IPS-20b (cell line): ENCODE results near the gene NFASC.

Experiments used
- H3K27ac ChIP-seq: one replicate; pipeline ENCODE4 v1.5.1; 2013; ENCODE audit warnings: low read length
- H3K27me3 ChIP-seq: 2 replicates; pipeline ENCODE4 v1.6.1; 2013; ENCODE audit warnings: mild to moderate bottlenecking, low read length, inconsistent platforms; ENCODE audit not compliant: insufficient read depth
- H3K36me3 ChIP-seq: 2 replicates; pipeline ENCODE4 v1.6.1; 2013; ENCODE audit warnings: low read depth, mild to moderate bottlenecking, inconsistent platforms, low read length, moderate library complexity; ENCODE audit not compliant: insufficient read depth
- H3K4me1 ChIP-seq: 2 replicates; pipeline ENCODE4 v1.6.1; 2013; ENCODE audit warnings: mild to moderate bottlenecking, control low read depth, inconsistent platforms, low read length, moderate library complexity; ENCODE audit not compliant: insufficient read depth
- H3K4me3 ChIP-seq: 2 replicates; pipeline ENCODE4 v1.5.1; 2013; ENCODE audit warnings: mild to moderate bottlenecking, low read length, inconsistent platforms
- H3K9ac ChIP-seq: 2 replicates; pipeline ENCODE4 v1.6.1; 2013; ENCODE audit warnings: low read depth, mild to moderate bottlenecking, inconsistent platforms, low read length, moderate library complexity
- H3K9me3 ChIP-seq: 2 replicates; pipeline ENCODE4 v1.6.1; 2013; ENCODE audit warnings: mild to moderate bottlenecking, low read depth, low read length, inconsistent platforms; ENCODE audit not compliant: insufficient read depth

NFASC gene

DNA sequence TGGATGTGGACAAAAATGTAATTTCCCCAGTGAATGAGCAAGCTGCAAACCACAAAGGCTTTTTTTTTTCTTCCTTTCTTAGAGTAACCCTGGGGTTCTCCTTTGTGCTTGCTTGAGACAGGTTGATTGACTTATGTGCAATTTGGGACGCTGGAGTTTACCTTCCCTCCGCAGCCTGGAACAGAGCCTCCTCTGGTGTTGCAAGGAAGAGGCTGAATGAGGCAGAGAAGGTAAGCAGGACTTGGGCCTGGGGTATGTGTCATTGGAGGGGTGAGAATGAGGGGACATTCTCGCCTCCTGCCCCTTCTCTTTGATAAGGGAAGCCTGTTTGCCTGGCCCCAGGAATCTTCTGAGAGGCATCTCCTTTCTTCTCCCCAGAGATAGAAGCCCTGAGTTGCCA is 49.8 kb downstream of the NFASC start:
- Histone ChIP-seq H3K4me3 (no peak overlapping the region), H3K9me3 (no peaks in the 10 kb centered on the region), H3K36me3 (no peaks in the 10 kb centered on the region), H3K27me3 (no peaks in the 10 kb centered on the region), H3K9ac (no peak overlapping the region), H3K27ac (no peak overlapping the region), H3K4me1 (peaks cover 50% of the 10 kb centered on the region)

DNA sequence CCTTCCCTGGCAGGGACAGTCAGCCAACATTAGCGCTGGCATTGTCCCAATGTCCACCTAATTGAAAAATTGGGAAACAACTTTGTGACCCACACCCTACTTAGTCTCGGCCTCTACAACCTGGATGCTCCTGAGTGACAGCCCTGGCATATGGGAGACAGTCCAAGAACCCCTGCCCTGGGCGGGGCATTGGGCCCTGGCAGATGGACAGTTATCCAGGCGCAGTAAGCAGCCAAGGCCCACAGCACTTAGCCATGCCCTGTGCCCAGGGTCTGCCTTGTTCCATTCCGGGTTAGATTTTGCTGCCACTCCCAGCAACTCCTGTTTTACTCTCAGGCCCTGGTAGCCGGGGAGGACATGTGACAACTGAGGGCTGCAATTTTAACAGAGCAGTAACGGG is 50.3 kb downstream of the NFASC start:
- Histone ChIP-seq H3K27ac (no peak overlapping the region), H3K27me3 (no peaks in the 10 kb centered on the region), H3K36me3 (no peaks in the 10 kb centered on the region), H3K9me3 (no peaks in the 10 kb centered on the region), H3K9ac (no peak overlapping the region), H3K4me1 (peaks cover 52% of the 10 kb centered on the region), H3K4me3 (no peak overlapping the region)

- Histone ChIP-seq H3K9me3 (no peaks in the 10 kb centered on the region), H3K27ac (no peak overlapping the region), H3K4me3 (no peak overlapping the region), H3K27me3 (no peaks in the 10 kb centered on the region), H3K4me1 (peaks cover 52% of the 10 kb centered on the region), H3K9ac (no peak overlapping the region), H3K36me3 (no peaks in the 10 kb centered on the region)
Measured at GRCh38 chr1:204921855-204922516, 51.3 kb downstream of the NFASC start.

- Histone ChIP-seq H3K36me3 (no peaks in the 10 kb centered on the region), H3K9ac (peak overlapping the region; percentile 46; the same call in 1 of the 2 replicates), H3K4me3 (no peak overlapping the region), H3K4me1 (peaks cover 63% of the 10 kb centered on the region), H3K27ac (peak overlapping the region; percentile 9), H3K9me3 (no peaks in the 10 kb centered on the region), H3K27me3 (no peaks in the 10 kb centered on the region)
Measured at GRCh38 chr1:204923201-204923600, 52.5 kb downstream of the NFASC start.

GRCh38 chr1:204923626-204924012 is 53.0 kb downstream of the NFASC start:
- Histone ChIP-seq H3K27me3 (no peaks in the 10 kb centered on the region), H3K4me3 (no peak overlapping the region; the same call in 1 of the 2 replicates), H3K27ac (peak overlapping the region; percentile 9), H3K36me3 (no peaks in the 10 kb centered on the region), H3K9ac (peak overlapping the region; percentile 46; the same call in 1 of the 2 replicates), H3K4me1 (peaks cover 67% of the 10 kb centered on the region), H3K9me3 (no peaks in the 10 kb centered on the region)

DNA sequence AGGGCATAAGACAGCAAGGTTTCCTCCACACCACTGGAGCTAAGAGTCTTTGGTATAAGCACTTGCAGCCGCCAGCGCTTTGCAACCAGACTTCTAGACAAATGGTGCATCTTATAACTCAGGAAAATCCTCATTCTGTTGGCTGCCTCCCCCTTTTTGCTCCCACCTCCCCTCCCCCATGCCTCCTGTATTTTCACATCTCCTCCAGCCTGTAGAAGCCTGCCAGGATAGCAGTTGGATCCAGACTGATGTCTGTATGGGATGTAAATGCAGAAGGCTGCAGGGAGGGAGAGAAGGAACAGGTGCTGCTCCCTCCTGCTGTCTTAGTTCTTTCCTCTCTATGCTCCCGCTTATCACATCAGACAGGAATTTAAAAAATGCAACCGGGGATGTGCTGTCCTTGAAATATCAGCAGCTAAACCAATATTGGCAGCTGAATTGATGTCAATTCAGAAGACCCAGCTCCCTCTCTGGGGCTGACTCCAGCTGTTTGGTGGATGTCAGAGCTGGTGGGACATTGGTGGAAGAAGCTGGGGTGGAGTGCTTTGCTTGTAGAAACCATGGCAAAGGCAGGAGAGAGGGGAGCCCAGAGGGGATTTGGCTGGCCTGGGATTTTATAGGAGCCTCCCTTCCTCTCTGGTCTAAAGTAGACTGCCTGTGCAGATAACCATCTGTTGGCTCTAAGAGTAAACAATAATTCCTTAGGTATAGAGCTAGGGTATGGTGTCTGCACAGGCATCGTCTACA is 53.5 kb downstream of the NFASC start:
- Histone ChIP-seq H3K9me3 (no peaks in the 10 kb centered on the region), H3K4me1 (peaks cover 73% of the 10 kb centered on the region), H3K9ac (peak overlapping the region; percentile 46; the same call in 1 of the 2 replicates), H3K27me3 (no peaks in the 10 kb centered on the region), H3K4me3 (no peak overlapping the region; the same call in 1 of the 2 replicates), H3K36me3 (no peaks in the 10 kb centered on the region), H3K27ac (no peak overlapping the region)

- Histone ChIP-seq H3K36me3 (no peaks in the 10 kb centered on the region), H3K9me3 (no peaks in the 10 kb centered on the region), H3K27me3 (no peaks in the 10 kb centered on the region), H3K9ac (no peak overlapping the region), H3K4me1 (peaks cover 76% of the 10 kb centered on the region), H3K4me3 (no peak overlapping the region), H3K27ac (no peak overlapping the region)
Measured at GRCh38 chr1:204925701-204926100, 55.0 kb downstream of the NFASC start.

DNA sequence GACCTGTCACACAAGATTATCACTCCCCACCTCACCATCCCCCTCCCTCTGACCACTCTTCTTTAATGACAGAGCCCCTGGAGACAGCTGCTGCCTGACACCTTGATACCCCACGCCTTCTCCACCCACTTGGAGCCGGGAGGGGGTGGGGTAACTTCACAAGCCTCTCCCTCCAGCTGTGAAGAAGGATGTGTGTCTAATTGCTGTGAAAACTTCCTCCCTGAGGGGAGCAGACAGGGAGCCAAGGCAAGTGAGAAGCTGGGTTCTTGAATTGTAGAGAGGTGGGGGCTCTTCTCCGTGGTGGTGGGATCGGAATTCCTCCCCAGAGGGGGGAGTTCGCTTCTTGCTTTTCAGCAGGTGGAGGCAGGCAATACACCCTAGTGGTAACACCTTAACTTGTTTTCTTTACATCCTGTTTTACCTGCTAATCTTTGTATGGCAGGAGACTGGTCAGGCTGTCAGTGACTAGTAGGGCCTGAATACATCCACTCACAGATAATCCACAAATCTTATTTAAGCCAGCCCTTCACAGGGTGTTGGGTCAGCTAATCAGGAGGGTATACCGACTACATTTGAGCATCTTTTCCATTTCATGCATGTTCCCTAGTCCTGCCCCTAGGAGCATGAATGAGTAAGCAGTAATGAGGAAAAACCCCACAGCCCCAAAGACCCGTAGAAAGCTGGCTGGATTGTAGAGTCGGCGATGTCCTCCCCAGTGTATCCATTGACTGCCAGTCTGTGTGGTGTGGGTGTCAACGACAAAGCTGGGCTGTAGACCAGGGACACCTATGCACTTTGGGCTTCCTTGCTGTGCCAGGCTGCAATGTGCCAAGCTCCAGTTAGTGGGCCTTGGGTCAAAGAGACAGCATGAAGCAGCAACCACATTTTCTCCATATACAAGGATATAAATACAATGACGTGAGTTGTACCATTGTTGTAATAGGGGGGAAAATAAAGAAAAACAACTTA is 57.3 kb downstream of the NFASC start:
- peaks cover 65% of the 10 kb centered on the region for H3K4me1 ChIP-seq
- no peaks in the 10 kb centered on the region for H3K27me3 ChIP-seq
- peak overlapping the region; percentile 32 for H3K27ac ChIP-seq
- no peaks in the 10 kb centered on the region for H3K36me3 ChIP-seq
- no peaks in the 10 kb centered on the region for H3K9me3 ChIP-seq
- H3K9ac ChIP-seq: peak overlapping the region; percentile 19; the same call in 1 of the 2 replicates
- no peak overlapping the region for H3K4me3 ChIP-seq

DNA sequence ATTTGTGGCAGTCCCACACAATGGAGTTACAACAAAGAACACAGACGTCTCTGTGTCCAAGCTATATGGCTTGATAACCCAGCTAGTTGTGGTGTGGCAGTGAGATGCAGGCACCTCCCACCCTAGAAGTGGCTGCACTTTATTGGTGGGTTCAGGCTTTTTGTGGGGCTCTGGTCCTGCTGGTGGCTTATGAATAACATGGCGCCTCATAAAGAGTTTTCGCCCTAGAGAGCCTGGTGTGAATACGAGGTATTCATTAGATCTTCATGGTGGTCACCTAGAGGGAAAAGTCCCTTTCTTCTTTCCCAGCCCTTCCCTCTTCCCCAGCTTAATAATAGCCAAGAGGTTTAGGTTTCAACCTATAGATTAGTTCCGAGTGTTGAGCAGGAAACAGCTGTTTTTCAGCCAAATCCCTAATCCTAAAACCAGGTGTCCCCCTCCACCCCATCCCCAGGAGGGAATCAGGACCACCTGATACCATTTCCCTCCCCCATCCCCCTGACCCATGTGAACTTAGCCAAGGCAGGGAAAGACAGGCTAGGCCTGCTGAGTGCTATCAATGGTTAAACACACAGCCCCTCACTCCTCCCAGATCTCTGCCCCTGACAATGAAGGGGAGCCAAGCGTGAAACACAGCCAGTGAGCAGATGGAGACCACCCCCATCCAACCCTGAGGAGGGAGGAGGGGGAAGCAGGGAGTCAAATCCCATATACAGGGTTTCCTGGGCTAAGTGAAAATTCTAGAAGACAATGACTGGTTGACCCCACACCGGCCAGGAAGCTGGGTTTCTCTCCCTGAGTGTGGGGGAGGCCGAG is 58.2 kb downstream of the NFASC start:
- Histone ChIP-seq H3K36me3 (no peaks in the 10 kb centered on the region), H3K9ac (peak overlapping the region; percentile 19; the same call in 1 of the 2 replicates), H3K27ac (peak overlapping the region; percentile 32), H3K4me1 (peaks cover 57% of the 10 kb centered on the region), H3K4me3 (no peak overlapping the region), H3K27me3 (no peaks in the 10 kb centered on the region), H3K9me3 (no peaks in the 10 kb centered on the region)

- Histone ChIP-seq H3K27me3 (no peaks in the 10 kb centered on the region), H3K4me1 (peaks cover 50% of the 10 kb centered on the region), H3K36me3 (no peaks in the 10 kb centered on the region), H3K9ac (no peak overlapping the region), H3K27ac (no peak overlapping the region), H3K9me3 (no peaks in the 10 kb centered on the region), H3K4me3 (no peak overlapping the region)
Measured at GRCh38 chr1:204929487-204930154, 59.0 kb downstream of the NFASC start.
